ENCODE measurements around the gene CUTA. TPM values are rescaled to one million over a fixed set of nuclear protein-coding genes. Genes with fewer than 3 reads are reported as not detected.
"Not testable (repeated sequence)": the region's sequence is repeated elsewhere in the genome, so short reads cannot be mapped to it uniquely, and the experiment has no call there.

CUTA gene
- total RNA-seq, 1 experiment from 2014 or later: 222 TPM

DNA sequence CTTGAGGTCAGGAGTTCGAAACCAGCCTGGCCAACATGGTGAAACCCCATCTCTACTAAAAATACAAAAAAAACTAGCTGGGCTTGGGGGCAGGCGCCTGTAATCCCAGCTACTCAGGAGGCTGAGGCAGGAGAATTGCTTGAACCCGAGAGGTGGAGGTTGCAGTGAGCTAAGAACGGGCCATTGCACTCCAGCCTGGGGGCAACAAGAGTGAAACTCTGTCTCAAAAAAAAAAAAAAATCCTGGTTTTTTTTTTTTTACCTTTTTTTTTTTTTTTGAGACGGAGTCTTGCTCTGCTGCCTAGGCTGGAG, 50.2 kb downstream of the CUTA start:
- not testable (repeated sequence) for DNase-seq (ENCODE audit: low spot score)

DNA sequence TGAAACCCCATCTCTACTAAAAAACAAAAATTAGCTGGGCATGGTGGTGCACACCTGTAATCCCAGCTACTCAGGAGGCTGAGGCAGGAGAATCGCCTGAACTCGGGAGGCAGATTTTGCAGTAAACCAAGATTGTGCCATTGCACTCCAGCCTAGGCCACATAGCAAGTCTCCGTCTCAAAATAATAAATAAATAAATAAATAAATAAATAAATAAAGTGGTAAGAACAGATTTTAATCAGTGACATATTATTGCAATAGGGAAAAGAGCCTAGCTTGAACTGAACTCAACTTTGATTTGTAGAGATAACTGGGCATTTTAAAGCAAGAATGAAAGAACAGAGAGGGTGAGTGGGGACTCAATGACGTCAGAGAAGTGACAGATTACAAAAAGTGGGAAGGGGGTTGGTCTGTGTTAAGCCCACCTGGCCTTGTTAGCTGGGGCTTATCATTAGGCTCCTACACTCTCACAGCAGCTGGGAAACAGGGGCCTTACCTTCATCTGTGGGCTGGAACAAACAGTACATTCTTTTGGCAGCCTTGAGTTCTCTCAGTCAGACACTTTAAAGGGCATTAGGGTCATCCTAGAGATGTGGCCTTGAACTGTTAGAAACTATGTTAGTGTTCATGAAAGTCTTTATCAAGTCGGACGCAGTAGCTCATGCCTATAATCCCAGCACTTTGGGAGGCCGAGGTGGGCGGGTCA, 50.7 kb downstream of the CUTA start:
- DNase-seq (ENCODE audit: low spot score): no peak

Other genes starting within 250 kb of the CUTA start
- gene COL11A2, start 225.6 kb downstream of the CUTA start, total RNA-seq (2014; rRNA removed; shearing (Covaris generic)): 0.10 and 0.39 TPM in 2 replicates
- gene RXRB, start 217.4 kb downstream of the CUTA start, total RNA-seq (2014; rRNA removed; shearing (Covaris generic)): 7.8 and 8.3 TPM in 2 replicates
- gene SLC39A7, start 217.2 kb downstream of the CUTA start, total RNA-seq (2014; rRNA removed; shearing (Covaris generic)): 64.8 and 69.5 TPM in 2 replicates
- 1.2 and 5.6 TPM in 2 replicates for gene HSD17B8, start 213.5 kb downstream of the CUTA start, total RNA-seq (2014; rRNA removed; shearing (Covaris generic))
- 26.9 and 29.3 TPM in 2 replicates for gene RING1, start 209.6 kb downstream of the CUTA start, total RNA-seq (2014; rRNA removed; shearing (Covaris generic))
- 16.9 and 38.9 TPM in 2 replicates for gene VPS52, start 146.2 kb downstream of the CUTA start, total RNA-seq (2014; rRNA removed; shearing (Covaris generic))
- gene RPS18, start 146.0 kb downstream of the CUTA start, total RNA-seq (2014; rRNA removed; shearing (Covaris generic)): 2,534 and 2,796 TPM in 2 replicates
- not detected in 2 replicates for gene B3GALT4, start 141.0 kb downstream of the CUTA start, total RNA-seq (2014; rRNA removed; shearing (Covaris generic))
- 89.0 and 99.5 TPM in 2 replicates for gene WDR46, start 128.9 kb downstream of the CUTA start, total RNA-seq (2014; rRNA removed; shearing (Covaris generic))
- 85.0 and 105 TPM in 2 replicates for gene PFDN6, start 128.5 kb downstream of the CUTA start, total RNA-seq (2014; rRNA removed; shearing (Covaris generic))
- 14.7 and 17.5 TPM in 2 replicates for gene RGL2, start 119.2 kb downstream of the CUTA start, total RNA-seq (2014; rRNA removed; shearing (Covaris generic))
- 56.5 and 69.8 TPM in 2 replicates for gene TAPBP, start 104.0 kb downstream of the CUTA start, total RNA-seq (2014; rRNA removed; shearing (Covaris generic))
- gene ZBTB22, start 100.4 kb downstream of the CUTA start, total RNA-seq (2014; rRNA removed; shearing (Covaris generic)): 7.9 and 11.3 TPM in 2 replicates
- 45.4 and 73.9 TPM in 2 replicates for gene DAXX, start 95.1 kb downstream of the CUTA start, total RNA-seq (2014; rRNA removed; shearing (Covaris generic))
- gene KIFC1, start 26.3 kb downstream of the CUTA start, total RNA-seq (2014; rRNA removed; shearing (Covaris generic)): 52.4 and 67.2 TPM in 2 replicates
- 20.4 and 20.5 TPM in 2 replicates for gene PHF1, start 7.1 kb downstream of the CUTA start, total RNA-seq (2014; rRNA removed; shearing (Covaris generic))
- 0.37 and 0.75 TPM in 2 replicates for gene SYNGAP1, start 2.0 kb upstream of the CUTA start, total RNA-seq (2014; rRNA removed; shearing (Covaris generic))
- gene ZBTB9, start 36.5 kb upstream of the CUTA start, total RNA-seq (2014; rRNA removed; shearing (Covaris generic)): 5.6 and 7.6 TPM in 2 replicates
- gene BAK1, start 162.2 kb upstream of the CUTA start, total RNA-seq (2014; rRNA removed; shearing (Covaris generic)): 16.3 and 18.8 TPM in 2 replicates
- 6.6 and 9.8 TPM in 2 replicates for gene ITPR3, start 203.2 kb upstream of the CUTA start, total RNA-seq (2014; rRNA removed; shearing (Covaris generic))

All from H4 (cell line).